Panc1 (cell line): ENCODE measurements around the gene MYOZ2. TPM values are rescaled to one million over a fixed set of nuclear protein-coding genes. Genes with fewer than 3 reads are reported as not detected.
"Not testable (repeated sequence)": the region's sequence is repeated elsewhere in the genome, so short reads cannot be mapped to it uniquely, and the experiment has no call there.

ENCODE experiments used
- ATAC-seq: fragments of 200-7000 bp; cut with Tn5 transposase; 2 replicates; pipeline ENCODE4 v1.9.1; 2020; ENCODE audit warnings: mild to moderate bottlenecking, moderate library complexity
- BruUV-seq: library from RNA; stranded (reverse); fragments of 400-500 nt; replicated peaks from 2 replicates; lab custom pipeline; 2021; lab: Mats Ljungman, UMichigan
- CTCF ChIA-PET: fragments of 300-600 bp; sonication (Branson Sonifier 250); formaldehyde crosslinking; loops from one replicate; lab custom pipeline; 2022; ENCODE audit warnings: antibody characterized with exemption; lab: Charles Lee
- POLR2A ChIA-PET: fragments of 300-600 bp; sonication (Branson Sonifier 250); formaldehyde crosslinking; loops from one replicate; lab custom pipeline; 2022; ENCODE audit warnings: antibody characterized with exemption; lab: Charles Lee
- DNase-seq: peaks from one replicate; pipeline ENCODE4 v3.0.0-alpha.2; 2010; ENCODE audit warnings: low read depth, low spot score
- H3K27ac ChIP-seq: 2 replicates; pipeline ENCODE4 v1.5.1; 2011; ENCODE audit warnings: mild to moderate bottlenecking, low read length, inconsistent platforms
- H3K27me3 ChIP-seq: fragments of 200-500 bp; sonication (Bioruptor generic); 2 replicates; pipeline ENCODE4 v1.6.0; 2014; ENCODE audit warnings: low read length, inconsistent platforms; ENCODE audit not compliant: control insufficient read depth, insufficient read depth
- H3K36me3 ChIP-seq: fragments of 200-500 bp; sonication (Bioruptor generic); 2 replicates; pipeline ENCODE4 v1.5.1; 2014; ENCODE audit warnings: inconsistent platforms, mild to moderate bottlenecking, low read length, moderate library complexity; ENCODE audit not compliant: control insufficient read depth, insufficient read depth
- H3K4me1 ChIP-seq: 2 replicates; pipeline ENCODE4 v1.5.1; 2011; ENCODE audit warnings: inconsistent platforms, mild to moderate bottlenecking, low read length, moderate library complexity; ENCODE audit not compliant: control insufficient read depth, insufficient read depth
- H3K4me3 ChIP-seq, 2 experiments: 2 replicates each; pipeline ENCODE4 v1.5.1; 2011 to 2012; ENCODE audit warnings: low read depth in 2 of 2, low read length in 2 of 2, mild to moderate bottlenecking in 2 of 2, inconsistent platforms in 1 of 2, moderate library complexity in 1 of 2
- H3K9me3 ChIP-seq: fragments of 200-500 bp; sonication (Bioruptor generic); 2 replicates; pipeline ENCODE4 v1.5.1; 2014; ENCODE audit warnings: low read depth, mild to moderate bottlenecking, inconsistent platforms, low read length, moderate library complexity; ENCODE audit not compliant: control insufficient read depth, insufficient read depth
- CTCF ChIP-seq: fragments of 450-650 bp; IDR thresholded peaks from 2 replicates; pipeline ENCODE4 v1.5.1; 2017; ENCODE audit warnings: mild to moderate bottlenecking
- POLR2AphosphoS5 ChIP-seq: IDR thresholded peaks from 2 replicates; pipeline ENCODE4 v1.6.1; 2012; ENCODE audit warnings: mild to moderate bottlenecking, low read depth, low read length, moderate library complexity
- REST ChIP-seq, 2 experiments: IDR thresholded peaks; 2 replicates each; pipeline ENCODE4 v1.6.1; 2011 to 2012; ENCODE audit warnings: low read depth in 2 of 2, control low read depth in 1 of 2, low read length in 1 of 2, mild to moderate bottlenecking in 1 of 2, moderate library complexity in 1 of 2; ENCODE audit not compliant: insufficient read depth in 1 of 2
- SIN3A ChIP-seq: IDR thresholded peaks from 2 replicates; pipeline ENCODE4 v1.6.1; 2012; ENCODE audit warnings: low read depth, mild to moderate bottlenecking, low read length, moderate library complexity, borderline replicate concordance; ENCODE audit not compliant: insufficient read depth
- TCF7L2 ChIP-seq: IDR thresholded peaks from 2 replicates; pipeline ENCODE4 v1.6.1; 2011; ENCODE audit warnings: mild to moderate bottlenecking, low read depth, low read length, inconsistent platforms
- in situ Hi-C: cut with HindIII; loops from 2 replicates; pipeline ENCODE4 v1.10.0; 2016; ENCODE audit warnings: low sequenced_read_pairs, low pct_unique_long_range_greater_than_20kb
- intact Hi-C: fragments of 100-400 bp; cut with micrococcal nuclease; formaldehyde crosslinking; loops from one replicate; pipeline ENCODE4 v1.10.0; 2022; ENCODE audit not compliant: unreplicated experiment
- total RNA-seq: library from RNA; stranded (reverse); gene quantifications from one replicate; pipeline ENCODE4 v1.2.1, GENCODE V29; 2021; ENCODE audit not compliant: unreplicated experiment

Gene MYOZ2
- total RNA-seq, 1 experiment from 2014 or later: not detected

GRCh38 chr4:119139822-119140252 is 4.2 kb downstream of the MYOZ2 start:
- no peak for DNase-seq
- Histone ChIP-seq H3K27ac (no peak overlapping the region), H3K9me3 (no peaks in the 10 kb centered on the region), H3K4me3 (no peak overlapping the region), H3K27me3 (no peaks in the 10 kb centered on the region), H3K4me1 (no peaks in the 10 kb centered on the region), H3K36me3 (no peaks in the 10 kb centered on the region)
- no peak for TF ChIP-seq POLR2AphosphoS5
- TF ChIP-seq CTCF: no peak
- TF ChIP-seq SIN3A: no peak
- no peak for TF ChIP-seq TCF7L2
- no peak for TF ChIP-seq REST (IDR thresholded peaks at IDR 0.05; ENCODE audit: insufficient read depth in 1 of 2, low read depth in 2 of 2, low read length in 1 of 2)
- ATAC-seq: no peak
- intact Hi-C loops (no loop called here), in situ Hi-C loops (no loop called here)
- ChIA-PET CTCF (no interaction called here), POLR2A (no interaction called here)
- no TSS peak for BruUV-seq

- in situ Hi-C loops, intact Hi-C loops, CTCF ChIA-PET: not testable (repeated sequence)
These were observed 5.7 kb downstream of the MYOZ2 start for GRCh38 chr4:119141283-119141682.

GRCh38 chr4:119142833-119143232 is 7.2 kb downstream of the MYOZ2 start:
- ATAC-seq (no peak), DNase-seq (no peak)
- intact Hi-C loops: no loop called here
- Histone ChIP-seq H3K4me3 (no peak overlapping the region), H3K27ac (no peak overlapping the region), H3K36me3 (no peaks in the 10 kb centered on the region), H3K27me3 (no peaks in the 10 kb centered on the region), H3K9me3 (no peaks in the 10 kb centered on the region), H3K4me1 (no peaks in the 10 kb centered on the region)
- ChIA-PET POLR2A (no interaction called here), CTCF (no interaction called here)
- no peak for TF ChIP-seq POLR2AphosphoS5
- BruUV-seq: no TSS peak
- in situ Hi-C loops: no loop called here

More at GRCh38 chr4:119141283-119141682, 5.7 kb downstream of the MYOZ2 start:
- ATAC-seq, POLR2A ChIA-PET, H3K9me3 ChIP-seq, H3K27ac ChIP-seq, BruUV-seq, H3K4me1 ChIP-seq, H3K36me3 ChIP-seq, DNase-seq, H3K4me3 ChIP-seq, H3K27me3 ChIP-seq: not testable (repeated sequence)

GRCh38 chr4:119143341-119143740 is 7.7 kb downstream of the MYOZ2 start:
- POLR2A ChIA-PET, CTCF ChIA-PET, intact Hi-C loops, ATAC-seq, H3K4me1 ChIP-seq, H3K27ac ChIP-seq, H3K27me3 ChIP-seq, BruUV-seq, H3K9me3 ChIP-seq, H3K4me3 ChIP-seq, DNase-seq, H3K36me3 ChIP-seq, in situ Hi-C loops: not testable (repeated sequence)
